GM18861 (cell line): ENCODE measurements around the gene ECE1.
A peak's percentile ranks its signal among the peaks of the same experiment; 100 is the strongest.
"Not testable (repeated sequence)": the region's sequence is repeated elsewhere in the genome, so short reads cannot be mapped to it uniquely, and the experiment has no call there.

ENCODE experiments used
- ATAC-seq: cut with Tn5 transposase; IDR thresholded peaks from one replicate; pipeline ENCODE4 v1.9.1; 2021; ENCODE audit not compliant: unreplicated experiment

ECE1 gene

GRCh38 chr1:21188235-21188634, 102.0 kb downstream of the ECE1 start:
- no peak for ATAC-seq

DNA sequence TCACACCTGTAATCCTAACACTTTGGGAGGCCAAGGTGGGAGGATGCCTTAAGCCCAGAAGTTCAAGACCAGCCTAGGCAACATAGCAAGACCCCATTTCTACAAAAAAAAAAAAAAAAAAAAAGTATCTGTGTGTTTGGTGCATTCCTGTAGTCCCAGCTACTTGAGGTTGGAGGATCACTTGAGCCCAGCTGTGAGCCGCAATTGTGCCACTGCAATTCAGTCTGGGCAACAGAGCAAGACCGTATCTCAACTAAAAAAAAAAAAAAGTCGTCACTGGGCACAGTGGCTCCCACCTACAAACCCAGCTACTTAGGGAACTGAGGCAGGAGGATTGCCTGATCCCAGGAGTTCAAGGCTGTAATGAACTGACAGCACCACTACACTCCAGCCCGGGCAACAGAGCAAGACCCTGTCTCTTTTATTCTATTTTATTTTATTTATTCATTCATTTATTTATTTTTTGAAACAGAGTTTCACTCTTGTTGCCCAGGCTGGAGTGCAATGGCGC, 105.0 kb downstream of the ECE1 start:
- ATAC-seq = no peak

DNA sequence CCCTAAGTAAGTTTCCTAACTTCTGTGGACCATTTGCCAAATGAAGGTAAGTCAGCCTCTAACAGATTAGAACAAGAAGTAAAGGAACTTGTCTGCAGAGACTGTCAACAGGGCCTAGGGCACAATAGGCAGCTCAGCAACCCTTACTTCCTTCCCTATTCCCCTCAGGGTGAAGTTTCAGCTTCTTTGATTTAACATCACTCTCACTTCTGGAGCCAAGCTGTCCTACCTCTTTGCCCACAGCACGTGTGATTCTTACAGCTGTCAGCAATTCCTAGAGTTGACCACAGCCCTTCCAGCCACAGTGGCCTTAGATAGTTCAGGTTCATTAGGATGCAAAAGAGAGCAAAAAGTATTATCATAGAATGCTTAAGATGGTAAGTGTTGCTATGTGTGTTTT, 106.0 kb downstream of the ECE1 start:
- ATAC-seq = no peak

- ATAC-seq = no peak
Measured at GRCh38 chr1:21182181-21182731, 108.0 kb downstream of the ECE1 start.

- ATAC-seq = not testable (repeated sequence)
Measured at GRCh38 chr1:21178271-21178670, 112.0 kb downstream of the ECE1 start.

DNA sequence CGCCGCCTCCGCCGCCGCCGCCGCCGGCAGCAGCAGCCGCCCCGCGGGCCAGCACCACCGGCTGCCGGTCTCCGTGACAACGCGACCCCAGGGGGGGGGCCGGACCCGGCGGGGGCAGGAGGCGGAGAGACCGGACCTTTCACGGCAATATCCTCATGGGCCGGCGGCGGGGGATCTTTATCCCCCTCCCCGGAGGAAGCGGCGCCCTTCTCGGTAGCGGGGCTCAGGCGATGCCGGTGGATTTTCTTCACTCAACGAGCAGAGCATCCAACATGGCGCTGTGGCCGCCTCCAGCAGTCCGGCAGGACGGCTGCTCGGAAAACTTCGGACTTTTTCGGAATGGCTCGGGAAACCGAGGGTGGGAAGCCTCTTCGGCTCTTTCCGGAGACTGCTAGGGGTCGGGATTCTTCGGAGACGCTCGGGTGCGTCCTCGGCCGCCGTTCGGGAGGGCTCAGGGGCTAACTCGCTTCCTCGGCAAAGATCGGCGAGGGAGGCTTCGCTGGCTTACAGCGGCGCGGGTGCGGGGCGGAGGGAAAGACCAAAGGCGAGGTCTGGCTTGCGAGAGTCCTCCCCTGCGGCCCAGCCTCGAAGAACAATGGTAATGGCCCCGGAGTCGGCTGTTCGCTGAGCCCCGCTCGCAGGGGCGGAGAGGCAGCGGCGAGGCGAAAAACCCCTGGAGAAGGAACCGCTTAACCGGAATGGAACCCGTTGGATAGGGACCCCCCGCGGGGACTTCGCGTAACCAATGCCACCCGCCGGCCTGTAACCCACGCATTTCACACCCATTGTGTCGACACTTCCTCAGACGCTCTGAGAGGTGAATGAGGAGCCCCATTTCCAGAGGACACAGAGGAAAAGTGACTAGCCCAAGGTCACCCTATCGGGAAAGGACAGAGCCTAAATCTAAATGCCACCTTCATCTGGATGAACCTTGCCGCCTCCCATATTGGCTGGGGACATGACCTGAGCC, 113.4 kb downstream of the ECE1 start, which contains the start of gene EIF4G3:
Gene EIF4G3 (minus strand): TSS at position 312 of the 970 bp plus-strand sequence. CDS start 174,155 bp downstream, outside the sequence.
- ATAC-seq = peak; percentile 88

DNA sequence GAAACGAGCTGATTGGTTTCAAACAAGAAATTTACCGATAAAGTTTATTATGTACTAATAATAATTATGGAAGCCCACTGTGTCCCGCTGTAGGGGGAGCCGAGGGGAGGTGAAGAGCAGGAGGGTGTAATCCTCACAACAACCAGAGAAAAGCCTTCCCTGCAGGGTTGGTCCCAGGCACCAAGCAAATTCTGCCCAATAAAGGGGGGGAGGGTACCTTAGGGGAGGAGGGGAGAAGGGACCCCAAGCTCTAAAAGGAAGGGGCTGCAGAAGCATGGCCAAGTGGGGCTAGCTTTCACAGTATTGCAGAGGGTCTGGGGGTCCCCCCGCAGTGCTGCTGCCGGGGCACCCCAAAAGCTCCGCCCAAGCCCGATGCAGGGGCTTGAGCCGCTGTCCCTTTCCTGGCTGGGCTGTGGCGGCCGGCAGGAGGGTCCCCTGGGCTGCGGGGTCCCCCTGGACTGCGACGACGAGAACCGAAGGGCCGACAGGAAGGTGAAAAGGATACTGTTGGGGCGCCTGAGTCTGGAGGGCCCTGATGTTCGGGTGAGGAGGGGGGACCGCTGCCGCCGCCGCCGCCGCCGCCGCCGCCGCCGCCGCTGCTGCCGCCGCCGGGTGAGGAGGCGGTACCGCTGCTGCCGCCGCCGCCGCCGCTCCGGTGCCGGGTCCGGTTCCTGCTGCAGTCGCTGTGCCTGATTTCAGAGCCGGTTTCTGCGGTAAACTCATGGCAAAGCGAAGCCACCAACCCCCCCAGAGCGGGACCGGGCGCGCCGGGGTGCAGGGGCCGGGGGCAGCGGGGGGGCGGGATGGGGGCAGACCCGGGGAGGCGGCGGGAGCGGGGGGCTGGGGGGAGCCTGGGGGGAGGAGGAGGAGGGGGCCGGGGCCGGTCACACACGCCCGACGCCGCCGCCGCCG, 114.3 kb downstream of the ECE1 start:
- no peak for ATAC-seq

DNA sequence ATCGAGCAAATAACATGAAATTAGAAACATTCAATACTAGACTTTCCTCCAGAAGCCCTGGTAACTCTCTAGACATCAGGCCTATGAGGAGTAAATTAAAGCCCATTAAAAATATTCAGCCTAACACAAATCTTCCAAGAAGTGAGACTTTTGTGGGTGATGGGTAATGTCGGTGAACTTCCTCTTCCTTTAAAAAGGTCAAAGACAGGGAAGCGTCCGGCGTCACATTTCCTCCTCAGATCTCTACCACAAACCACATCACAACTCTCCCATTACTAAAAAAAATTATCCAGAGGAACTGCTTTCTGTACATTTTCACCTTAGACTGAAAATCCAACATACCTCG, 115.0 kb downstream of the ECE1 start:
- no peak for ATAC-seq

DNA sequence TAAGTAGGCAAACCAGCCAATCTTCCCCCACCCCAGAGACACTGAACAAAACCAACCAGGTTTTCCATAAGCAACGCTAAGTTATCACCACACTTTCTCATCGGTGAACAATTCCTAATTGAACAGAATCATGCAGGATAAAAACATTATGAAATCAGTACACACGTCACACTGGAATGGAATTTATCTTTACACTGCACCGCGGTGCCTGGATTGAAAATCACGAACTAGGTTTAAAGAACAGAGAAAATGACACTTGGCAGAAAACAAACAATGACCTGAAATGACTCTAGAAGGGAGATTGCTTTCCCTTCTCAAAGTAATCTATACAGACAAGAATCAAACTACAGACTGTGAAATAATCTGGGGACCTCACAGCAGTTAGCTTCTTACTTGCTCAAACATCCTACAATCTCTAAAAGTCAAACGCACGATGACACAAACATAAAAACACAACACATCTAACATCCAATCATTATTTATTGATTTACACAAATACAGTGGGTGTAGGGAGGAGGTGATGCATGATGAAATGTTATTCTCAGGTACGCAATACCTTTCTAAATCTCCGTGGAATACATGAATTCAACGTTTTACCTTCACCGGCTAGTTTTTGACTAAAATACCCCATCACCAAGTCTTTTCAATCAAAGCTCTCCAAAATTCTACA, 115.5 kb downstream of the ECE1 start:
- no peak for ATAC-seq

- ATAC-seq = no peak
Measured at GRCh38 chr1:21174230-21174629, 116.0 kb downstream of the ECE1 start.

GRCh38 chr1:21173096-21173495, 117.2 kb downstream of the ECE1 start:
- not testable (repeated sequence) for ATAC-seq

GRCh38 chr1:21170837-21171236, 119.4 kb downstream of the ECE1 start:
- not testable (repeated sequence) for ATAC-seq

GRCh38 chr1:21168444-21168843, 121.8 kb downstream of the ECE1 start:
- ATAC-seq = no peak
